ENCODE results near the gene TAF4B.
A peak's percentile ranks its signal among the peaks of the same experiment; 100 is the strongest.
"Not testable (repeated sequence)": the region's sequence is repeated elsewhere in the genome, so short reads cannot be mapped to it uniquely, and the experiment has no call there.

Gene TAF4B

GRCh38 chr18:26215247-26215970, 10.8 kb upstream of the TAF4B start:
- H3K27me3 Mint-ChIP-seq, result no peaks in the 10 kb centered on the region
- H3K27ac Mint-ChIP-seq (ENCODE audit: low read depth), result peak overlapping the region; percentile 85
- DNase-seq (ENCODE audit: low spot score in 2 of 2), result peak in 1 of 2 donors; percentile 21
- no peaks in the 10 kb centered on the region for H3K36me3 Mint-ChIP-seq (ENCODE audit: insufficient read depth)
- H3K9me3 Mint-ChIP-seq, result no peaks in the 10 kb centered on the region
- peaks cover 14% of the 10 kb centered on the region for H3K4me1 Mint-ChIP-seq
- peak overlapping the region; percentile 66 for H3K4me3 Mint-ChIP-seq
- ATAC-seq (replicated peaks; ENCODE audit: extremely low read depth, poor library complexity, severe bottlenecking), result peak; percentile 94

- Mint-ChIP-seq H3K27me3 (no peaks in the 10 kb centered on the region), H3K9me3 (no peaks in the 10 kb centered on the region), H3K36me3 (ENCODE audit: insufficient read depth) (peaks cover 14% of the 10 kb centered on the region), H3K4me3 (peak overlapping the region; percentile 91), H3K27ac (ENCODE audit: low read depth) (peak overlapping the region; percentile 94), H3K4me1 (peaks cover 32% of the 10 kb centered on the region)
- no peak for ATAC-seq (replicated peaks; ENCODE audit: extremely low read depth, poor library complexity, severe bottlenecking)
- DNase-seq (ENCODE audit: low spot score in 2 of 2), result no peak
Observed at GRCh38 chr18:26225022-26225693, 1.1 kb upstream of the TAF4B start.

- Mint-ChIP-seq H3K9me3 (no peaks in the 10 kb centered on the region), H3K27me3 (no peaks in the 10 kb centered on the region), H3K4me1 (peaks cover 32% of the 10 kb centered on the region), H3K4me3 (peak overlapping the region; percentile 91), H3K27ac (ENCODE audit: low read depth) (peak overlapping the region; percentile 94), H3K36me3 (ENCODE audit: insufficient read depth) (peaks cover 14% of the 10 kb centered on the region)
- ATAC-seq (replicated peaks; ENCODE audit: extremely low read depth, poor library complexity, severe bottlenecking) (no peak), DNase-seq (ENCODE audit: low spot score in 2 of 2) (no peak)
Observed at GRCh38 chr18:26225915-26226228, 373 bp upstream of the TAF4B start.

- peak; percentile 2 for ATAC-seq (replicated peaks; ENCODE audit: extremely low read depth, poor library complexity, severe bottlenecking)
- Mint-ChIP-seq H3K4me3 (peak overlapping the region; percentile 91), H3K36me3 (ENCODE audit: insufficient read depth) (peaks cover 14% of the 10 kb centered on the region), H3K27ac (ENCODE audit: low read depth) (peak overlapping the region; percentile 74), H3K27me3 (no peaks in the 10 kb centered on the region), H3K9me3 (no peaks in the 10 kb centered on the region), H3K4me1 (peaks cover 32% of the 10 kb centered on the region)
- no peak for DNase-seq (ENCODE audit: low spot score in 2 of 2)
Observed at GRCh38 chr18:26227051-26227670, 916 bp downstream of the TAF4B start.

- no peak for ATAC-seq (replicated peaks; ENCODE audit: extremely low read depth, poor library complexity, severe bottlenecking)
- Mint-ChIP-seq H3K4me3 (no peak overlapping the region), H3K9me3 (no peaks in the 10 kb centered on the region), H3K27me3 (no peaks in the 10 kb centered on the region), H3K4me1 (peaks cover 43% of the 10 kb centered on the region), H3K36me3 (ENCODE audit: insufficient read depth) (peaks cover 14% of the 10 kb centered on the region), H3K27ac (ENCODE audit: low read depth) (no peak overlapping the region)
- DNase-seq (ENCODE audit: low spot score in 2 of 2), result no peak
Observed at GRCh38 chr18:26228562-26229260, 2.5 kb downstream of the TAF4B start.

GRCh38 chr18:26230497-26230896, 4.3 kb downstream of the TAF4B start:
- ATAC-seq (replicated peaks; ENCODE audit: extremely low read depth, poor library complexity, severe bottlenecking), result no peak
- Mint-ChIP-seq H3K27me3 (no peaks in the 10 kb centered on the region), H3K9me3 (no peaks in the 10 kb centered on the region), H3K36me3 (ENCODE audit: insufficient read depth) (peaks cover 10% of the 10 kb centered on the region), H3K4me3 (no peak overlapping the region), H3K4me1 (peaks cover 42% of the 10 kb centered on the region), H3K27ac (ENCODE audit: low read depth) (no peak overlapping the region)
- no peak for DNase-seq (ENCODE audit: low spot score in 2 of 2)

- Mint-ChIP-seq H3K27ac (ENCODE audit: low read depth) (no peak overlapping the region), H3K4me3 (no peak overlapping the region), H3K9me3 (no peaks in the 10 kb centered on the region), H3K36me3 (ENCODE audit: insufficient read depth) (no peaks in the 10 kb centered on the region), H3K27me3 (no peaks in the 10 kb centered on the region), H3K4me1 (peaks cover 21% of the 10 kb centered on the region)
- ATAC-seq (replicated peaks; ENCODE audit: extremely low read depth, poor library complexity, severe bottlenecking), result no peak
- DNase-seq (ENCODE audit: low spot score in 2 of 2), result no peak
Observed at GRCh38 chr18:26233208-26233607, 7.0 kb downstream of the TAF4B start.

- H3K4me3 Mint-ChIP-seq; DNase-seq (ENCODE audit: low spot score in 2 of 2); H3K27ac Mint-ChIP-seq (ENCODE audit: low read depth); H3K36me3 Mint-ChIP-seq (ENCODE audit: insufficient read depth); H3K27me3 Mint-ChIP-seq; H3K9me3 Mint-ChIP-seq; ATAC-seq (replicated peaks; ENCODE audit: extremely low read depth, poor library complexity, severe bottlenecking): not testable (repeated sequence)
- H3K4me1 Mint-ChIP-seq, result peaks cover 19% of the 10 kb centered on the region
Observed at GRCh38 chr18:26237363-26237762, 11.1 kb downstream of the TAF4B start.

GRCh38 chr18:26238718-26239117, 12.5 kb downstream of the TAF4B start:
- H3K4me1 Mint-ChIP-seq; ATAC-seq (replicated peaks; ENCODE audit: extremely low read depth, poor library complexity, severe bottlenecking); H3K36me3 Mint-ChIP-seq (ENCODE audit: insufficient read depth); H3K4me3 Mint-ChIP-seq; H3K27me3 Mint-ChIP-seq; DNase-seq (ENCODE audit: low spot score in 2 of 2); H3K27ac Mint-ChIP-seq (ENCODE audit: low read depth): not testable (repeated sequence)
- H3K9me3 Mint-ChIP-seq, result peaks cover 15% of the 10 kb centered on the region

GRCh38 chr18:26242392-26242791, 16.1 kb downstream of the TAF4B start:
- H3K4me1 Mint-ChIP-seq; H3K4me3 Mint-ChIP-seq; H3K27ac Mint-ChIP-seq (ENCODE audit: low read depth); H3K27me3 Mint-ChIP-seq; H3K36me3 Mint-ChIP-seq (ENCODE audit: insufficient read depth); ATAC-seq (replicated peaks; ENCODE audit: extremely low read depth, poor library complexity, severe bottlenecking); DNase-seq (ENCODE audit: low spot score in 2 of 2): not testable (repeated sequence)
- peaks cover 15% of the 10 kb centered on the region for H3K9me3 Mint-ChIP-seq

- not testable (repeated sequence) for ATAC-seq (replicated peaks; ENCODE audit: extremely low read depth, poor library complexity, severe bottlenecking); H3K27ac Mint-ChIP-seq (ENCODE audit: low read depth); H3K36me3 Mint-ChIP-seq (ENCODE audit: insufficient read depth); H3K4me1 Mint-ChIP-seq; DNase-seq (ENCODE audit: low spot score in 2 of 2); H3K27me3 Mint-ChIP-seq; H3K4me3 Mint-ChIP-seq
- H3K9me3 Mint-ChIP-seq, result peaks cover 15% of the 10 kb centered on the region
Observed at GRCh38 chr18:26245434-26245833, 19.2 kb downstream of the TAF4B start.

GRCh38 chr18:26252411-26252810, 26.2 kb downstream of the TAF4B start:
- H3K36me3 Mint-ChIP-seq (ENCODE audit: insufficient read depth), result peaks cover 2% of the 10 kb centered on the region
- peaks cover 10% of the 10 kb centered on the region for H3K4me1 Mint-ChIP-seq
- no peaks in the 10 kb centered on the region for H3K27me3 Mint-ChIP-seq
- H3K4me3 Mint-ChIP-seq, result no peak overlapping the region
- DNase-seq (ENCODE audit: low spot score in 2 of 2), result no peak
- no peak for ATAC-seq (replicated peaks; ENCODE audit: extremely low read depth, poor library complexity, severe bottlenecking)
- H3K9me3 Mint-ChIP-seq, result no peaks in the 10 kb centered on the region
- H3K27ac Mint-ChIP-seq (ENCODE audit: low read depth), result no peak overlapping the region

All from central memory CD8-positive, alpha-beta T cell (primary cell).